GM18868 (cell line): ENCODE measurements around the gene PLEKHA4.
"Not testable (repeated sequence)": the region's sequence is repeated elsewhere in the genome, so short reads cannot be mapped to it uniquely, and the experiment has no call there.

Experiments used
- ATAC-seq: cut with Tn5 transposase; IDR thresholded peaks from one replicate; pipeline ENCODE4 v1.9.1; 2021; ENCODE audit warnings: mild to moderate bottlenecking, moderate library complexity; ENCODE audit not compliant: unreplicated experiment

Gene PLEKHA4

GRCh38 chr19:48802623-48803022, 65.8 kb downstream of the PLEKHA4 start:
- ATAC-seq, result no peak

GRCh38 chr19:48799358-48800300, 68.8 kb downstream of the PLEKHA4 start:
- ATAC-seq, result no peak

- no peak for ATAC-seq
These were observed 69.5 kb downstream of the PLEKHA4 start for GRCh38 chr19:48798937-48799336.

GRCh38 chr19:48797103-48797502, 71.3 kb downstream of the PLEKHA4 start:
- no peak for ATAC-seq

GRCh38 chr19:48796298-48797083, 71.9 kb downstream of the PLEKHA4 start:
- ATAC-seq, result no peak

GRCh38 chr19:48795685-48796070, 72.7 kb downstream of the PLEKHA4 start:
- ATAC-seq, result no peak

GRCh38 chr19:48795055-48795684, 73.2 kb downstream of the PLEKHA4 start:
- peak; percentile 63 for ATAC-seq

- no peak for ATAC-seq
These were observed 74.1 kb downstream of the PLEKHA4 start for GRCh38 chr19:48794291-48794690.

- ATAC-seq, result no peak
These were observed 75.1 kb downstream of the PLEKHA4 start for GRCh38 chr19:48793271-48793670.

GRCh38 chr19:48787331-48787730, 81.1 kb downstream of the PLEKHA4 start:
- not testable (repeated sequence) for ATAC-seq
